Esophagus muscularis mucosa (tissue), 4 donors: Measurements from ENCODE around the gene RBM20.

ENCODE experiments used
- CTCF ChIP-seq, 3 experiments: fragments of 200-600 bp in 2 of 3; fragments of 450-650 bp in 1 of 3; sonication (generic) in 2 of 3; IDR thresholded peaks; one replicate each; pipeline ENCODE4 v1.5.1; 2017 to 2019; ENCODE audit warnings: antibody characterized with exemption in 3 of 3, mild to moderate bottlenecking in 2 of 3, moderate library complexity in 1 of 3
- EP300 ChIP-seq: sonication (generic); formaldehyde crosslinking; IDR thresholded peaks from one replicate; pipeline ENCODE4 v1.6.1; 2017; ENCODE audit warnings: antibody characterized with exemption
- POLR2A ChIP-seq: fragments of 450-650 bp; IDR thresholded peaks from one replicate; pipeline ENCODE4 v1.6.1; 2017; ENCODE audit warnings: antibody characterized with exemption, moderate library complexity, mild to moderate bottlenecking, low read depth
- POLR2AphosphoS5 ChIP-seq, 2 donors: sonication (generic); formaldehyde crosslinking; IDR thresholded peaks; one replicate each; pipeline ENCODE4 v1.6.1; 2017; ENCODE audit warnings: antibody characterized with exemption in 2 of 2

- TF ChIP-seq CTCF (IDR thresholded peaks at IDR 0.05) (no peak), POLR2A (no peak), EP300 (no peak), POLR2AphosphoS5 (IDR thresholded peaks at IDR 0.05) (no peak)
Observed at GRCh38 chr10:110808615-110809014, 164.5 kb downstream of the RBM20 start.
